ENCODE data around the gene IGF1. TPM values are rescaled to one million over a fixed set of nuclear protein-coding genes. Genes with fewer than 3 reads are reported as not detected.

IGF1 gene
- 1 to 10 TPM; 3.4 to 5.6 (median 3.6) TPM for polyA plus RNA-seq (ENCODE audit: insufficient read length in 3 of 3)
- long read RNA-seq, donor 1, full-length matches to known transcripts, result 4 of 4 reads
- long read RNA-seq, donor 1, partial matches to known transcripts, result 0 of 4 reads
- long read RNA-seq, donor 1, other reads (novel, unspliced or antisense), result 0 of 4 reads
- long read RNA-seq, donor 2, full-length matches to known transcripts, result 2 of 2 reads
- long read RNA-seq, donor 2, partial matches to known transcripts, result 0 of 2 reads
- long read RNA-seq, donor 2, other reads (novel, unspliced or antisense), result 0 of 2 reads
- long read RNA-seq, donor 3, partial matches to known transcripts, result 0 of 1 reads
- long read RNA-seq, donor 3, other reads (novel, unspliced or antisense), result 0 of 1 reads
- long read RNA-seq, donor 4, full-length matches to known transcripts, result 1 of 1 reads
- long read RNA-seq, donor 4, partial matches to known transcripts, result 0 of 1 reads
- long read RNA-seq, donor 4, other reads (novel, unspliced or antisense), result 0 of 1 reads
- long read RNA-seq, donor 5, full-length matches to known transcripts, result 3 of 3 reads
- long read RNA-seq, donor 5, partial matches to known transcripts, result 0 of 3 reads
- long read RNA-seq, donor 5, other reads (novel, unspliced or antisense), result 0 of 3 reads
- long read RNA-seq, donor 6, result 0 reads
- long read RNA-seq, donor 7, full-length matches to known transcripts, result 4 of 4 reads
- long read RNA-seq, donor 7, partial matches to known transcripts, result 0 of 4 reads
- long read RNA-seq, donor 7, other reads (novel, unspliced or antisense), result 0 of 4 reads
- long read RNA-seq, donor 8, full-length matches to known transcripts, result 78 of 132 reads
- long read RNA-seq, donor 8, partial matches to known transcripts, result 54 of 132 reads
- long read RNA-seq, donor 8, other reads (novel, unspliced or antisense), result 0 of 132 reads
- long read RNA-seq, donor 9, full-length matches to known transcripts, result 3 of 3 reads
- long read RNA-seq, donor 9, partial matches to known transcripts, result 0 of 3 reads
- long read RNA-seq, donor 9, other reads (novel, unspliced or antisense), result 0 of 3 reads
- long read RNA-seq, donor 10, full-length matches to known transcripts, result 1 of 1 reads
- long read RNA-seq, donor 10, partial matches to known transcripts, result 0 of 1 reads
- long read RNA-seq, donor 10, other reads (novel, unspliced or antisense), result 0 of 1 reads
- long read RNA-seq, donor 11, full-length matches to known transcripts, result 2 of 2 reads
- long read RNA-seq, donor 11, partial matches to known transcripts, result 0 of 2 reads
- long read RNA-seq, donor 11, other reads (novel, unspliced or antisense), result 0 of 2 reads
- long read RNA-seq, donor 12, full-length matches to known transcripts, result 3 of 3 reads
- long read RNA-seq, donor 12, partial matches to known transcripts, result 0 of 3 reads
- long read RNA-seq, donor 12, other reads (novel, unspliced or antisense), result 0 of 3 reads
- long read RNA-seq, donor 13, full-length matches to known transcripts, result 2 of 2 reads
- long read RNA-seq, donor 13, partial matches to known transcripts, result 0 of 2 reads
- long read RNA-seq, donor 13, other reads (novel, unspliced or antisense), result 0 of 2 reads
- long read RNA-seq, donor 14, result 0 reads
- long read RNA-seq, donor 15, full-length matches to known transcripts, result 6 of 6 reads
- long read RNA-seq, donor 15, partial matches to known transcripts, result 0 of 6 reads
- long read RNA-seq, donor 15, other reads (novel, unspliced or antisense), result 0 of 6 reads
- long read RNA-seq, donor 16, result 0 reads

DNA sequence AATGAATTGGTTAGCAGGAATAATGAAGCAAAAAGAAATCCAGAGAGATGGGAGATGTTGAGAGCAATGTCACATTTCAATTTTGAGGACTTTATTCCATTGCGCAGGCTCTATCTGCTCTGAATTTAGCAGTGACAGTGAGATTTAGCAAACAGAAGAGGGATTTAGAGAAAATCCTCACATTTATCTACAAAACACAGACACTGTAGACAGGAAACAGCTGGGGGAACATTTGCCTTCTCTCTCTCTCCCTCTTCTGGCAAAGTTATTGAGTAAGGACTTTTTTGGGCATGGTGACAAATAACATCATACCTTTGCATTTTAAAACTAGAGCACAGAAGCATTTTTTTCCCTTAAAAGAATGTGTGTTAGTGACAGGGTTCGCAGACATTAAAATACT is at the start of gene IGF1:
TSS of gene IGF1 (minus strand) at position 158 of the 400 bp plus-strand sequence. CDS start 182 bp downstream, outside the sequence.
- peak; percentile 46 for DNase-seq

DNA sequence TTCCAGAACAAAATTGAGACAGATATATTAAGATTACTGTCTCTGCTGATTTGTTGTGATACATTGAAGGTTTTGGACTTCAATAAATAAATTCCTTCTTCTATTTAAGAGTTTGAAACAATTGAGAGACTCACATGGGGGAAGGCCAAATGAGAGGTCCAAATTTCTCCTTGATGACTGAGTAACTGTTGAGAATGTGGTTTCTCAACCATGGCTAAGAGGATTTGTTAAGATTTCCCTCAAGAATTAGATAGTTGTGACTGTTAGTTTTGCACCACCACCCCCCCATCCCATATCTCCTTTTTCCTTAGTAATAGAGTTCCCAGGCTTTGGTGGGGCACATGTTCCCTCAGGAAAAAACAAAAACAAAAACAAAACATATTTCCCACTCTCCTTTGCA is 47.7 kb upstream of the IGF1 start:
- DNase-seq, result no peak

DNA sequence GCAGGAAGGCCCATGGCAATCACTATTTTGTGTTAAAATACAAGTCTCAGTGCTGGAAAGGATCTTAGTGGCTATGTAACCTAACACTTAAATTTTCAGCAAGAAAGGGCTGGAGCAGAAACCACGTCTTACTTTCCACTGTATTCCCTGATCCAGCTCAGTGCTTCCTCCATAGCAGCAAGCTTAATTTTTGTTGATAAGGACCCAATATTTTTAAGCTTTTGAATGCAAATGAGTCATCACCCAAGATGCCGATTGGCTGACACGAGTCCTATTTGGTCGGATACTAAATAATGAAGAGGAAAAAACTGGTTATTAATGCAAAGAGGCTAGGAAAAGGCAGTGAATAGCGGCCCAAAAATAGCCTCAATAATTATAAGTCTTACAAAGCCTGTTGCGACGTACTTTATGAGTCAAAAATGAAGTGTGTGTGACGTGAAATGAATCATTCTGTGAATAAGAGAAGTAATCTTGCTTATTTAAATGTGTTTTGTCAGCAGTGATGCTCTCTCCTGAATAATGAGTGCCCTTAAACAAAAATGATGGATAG is 46.9 kb upstream of the IGF1 start:
- no peak for DNase-seq

DNA sequence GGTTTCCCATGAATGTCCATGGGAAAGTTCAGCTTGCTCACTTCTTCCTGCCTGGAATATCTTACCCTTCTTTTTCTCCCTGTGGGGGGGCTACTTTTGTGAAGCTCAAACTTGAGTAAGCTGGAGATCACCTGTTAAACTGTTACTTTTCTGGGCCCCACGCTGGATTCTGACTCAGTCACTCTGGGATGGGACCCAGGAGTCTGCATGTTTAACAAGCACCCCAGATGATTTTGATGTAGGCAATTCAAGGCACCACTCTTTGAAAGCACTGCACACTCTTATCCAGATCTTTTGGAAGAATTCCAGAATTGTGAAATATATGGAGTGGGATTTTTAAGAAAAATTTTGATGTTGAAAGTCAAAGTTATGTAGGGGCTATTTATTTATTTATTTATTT is 46.3 kb upstream of the IGF1 start:
- DNase-seq, result no peak

DNA sequence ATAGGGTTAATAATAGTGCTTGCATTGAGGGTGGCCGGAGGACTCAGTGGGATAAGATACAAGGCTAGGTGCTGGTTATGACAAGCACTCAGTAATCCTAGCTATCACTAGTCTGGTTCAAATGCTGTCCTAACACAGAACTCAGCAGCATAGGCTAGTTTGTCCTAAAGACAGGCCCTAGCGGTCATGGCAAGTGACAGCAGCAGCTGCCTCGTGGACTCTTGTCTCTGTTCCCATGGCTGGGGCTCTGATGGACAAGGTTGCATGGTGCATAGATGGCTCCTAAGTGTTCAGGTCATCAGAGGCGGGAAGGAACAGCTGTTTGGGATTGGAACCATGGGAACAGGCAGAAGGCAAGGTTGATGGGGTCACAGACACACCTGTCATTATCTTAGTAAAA is 42.4 kb upstream of the IGF1 start:
- DNase-seq, result no peak

DNA sequence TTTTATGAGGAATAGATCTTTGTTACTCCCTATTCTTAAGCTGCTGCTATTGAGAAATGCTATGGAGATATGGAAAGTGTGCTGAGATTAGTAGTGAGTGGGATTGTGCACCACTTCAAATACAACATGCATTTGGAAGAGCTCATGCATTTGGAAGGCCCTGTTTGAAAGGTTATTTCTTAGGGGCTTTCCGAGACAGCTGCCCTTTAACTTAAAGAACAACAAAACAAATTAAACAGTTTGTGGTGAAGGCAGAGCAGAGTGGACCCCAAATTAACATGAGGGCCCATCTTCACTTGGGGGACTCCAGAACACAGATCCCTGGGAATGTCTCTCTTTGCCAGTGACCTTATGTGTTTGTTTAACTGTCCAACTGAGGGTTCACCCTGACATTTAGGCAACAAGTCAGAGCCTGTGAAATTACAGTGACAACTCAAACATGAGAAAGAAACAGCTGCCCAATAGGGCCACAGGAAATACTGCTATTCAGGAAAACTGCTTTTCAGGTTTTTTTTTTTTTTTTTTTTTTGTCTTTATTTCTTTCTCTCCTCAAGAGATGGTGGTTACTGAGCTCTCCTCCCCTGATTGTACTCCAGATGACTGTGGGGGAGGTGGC is 41.4 kb upstream of the IGF1 start:
- no peak for DNase-seq

DNA sequence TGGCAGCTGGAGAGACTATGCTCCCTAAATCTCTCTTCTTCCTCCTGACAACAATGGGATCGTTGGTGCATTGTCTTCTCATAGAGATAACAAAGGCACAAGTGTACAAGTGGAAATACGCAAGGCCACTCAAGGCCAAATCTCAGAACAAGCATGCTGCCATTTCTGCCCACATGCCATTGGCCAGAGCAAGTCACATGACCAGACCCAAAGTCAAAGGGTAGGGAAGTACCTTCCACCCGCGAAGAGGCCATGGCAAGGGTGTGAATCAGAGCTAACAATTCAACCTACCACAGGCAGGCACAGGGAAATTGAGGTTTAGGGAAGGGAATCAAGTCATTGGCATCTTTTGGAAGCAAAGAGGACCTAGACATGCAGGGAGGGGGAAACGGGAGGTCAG is 38.5 kb upstream of the IGF1 start:
- DNase-seq, result no peak

DNA sequence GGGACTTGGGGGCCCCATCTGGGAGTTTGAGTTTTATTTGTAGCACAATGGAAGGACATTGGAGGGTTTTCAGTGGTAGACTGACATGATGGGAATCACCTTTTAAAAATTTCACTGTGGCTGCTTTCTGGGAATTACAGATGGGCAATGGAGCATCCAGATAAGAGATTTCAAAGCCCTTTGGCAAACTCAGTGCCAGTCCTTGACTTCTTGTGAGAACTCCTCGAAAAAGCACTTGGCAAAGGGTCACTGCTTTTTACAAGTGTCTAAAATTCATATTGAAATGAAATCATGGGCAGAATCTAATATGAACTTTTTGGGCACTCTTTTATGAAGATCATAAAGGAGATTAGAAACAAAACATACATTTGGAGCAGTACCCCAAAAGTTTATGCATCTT is 34.3 kb upstream of the IGF1 start:
- DNase-seq, result no peak

DNA sequence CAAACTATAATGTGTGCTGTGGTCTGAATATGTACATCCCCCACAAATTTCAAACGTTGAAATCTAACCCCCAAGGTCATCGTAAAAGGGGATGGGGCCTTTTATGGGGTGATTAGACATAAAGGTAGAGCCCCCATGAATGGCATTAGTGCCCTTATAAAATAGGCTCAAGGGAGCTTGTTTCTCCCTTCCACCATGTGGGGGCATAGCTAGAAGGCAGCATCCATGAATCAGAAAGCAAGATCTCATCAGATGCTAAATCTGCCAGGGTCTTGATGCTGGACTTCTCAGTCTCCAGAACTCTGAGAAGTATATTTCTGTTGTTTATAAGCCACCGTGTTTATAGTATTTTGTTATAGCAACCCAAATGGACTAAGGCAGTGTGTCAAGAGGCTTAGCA is 33.4 kb upstream of the IGF1 start:
- DNase-seq, result no peak

DNA sequence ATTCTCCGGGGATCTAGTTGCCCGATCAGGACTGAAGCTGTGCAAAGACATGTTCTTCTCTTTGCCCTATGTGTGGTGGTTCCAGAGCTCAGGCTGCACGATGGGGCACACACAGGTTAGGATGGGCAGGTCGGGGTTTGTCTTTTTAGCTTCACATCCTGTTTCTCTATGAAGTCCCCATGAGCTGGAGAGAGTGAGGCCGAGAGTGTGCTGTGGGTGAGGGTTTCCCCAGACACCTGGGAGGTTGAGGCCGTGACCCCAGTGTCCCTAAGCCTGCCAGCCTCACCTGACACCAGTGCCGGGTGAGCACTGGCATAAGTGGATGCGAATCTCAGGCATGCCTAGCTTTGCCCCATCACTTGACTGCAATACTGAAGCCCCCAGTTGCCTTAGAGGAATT is 32.9 kb upstream of the IGF1 start:
- DNase-seq, result no peak

DNA sequence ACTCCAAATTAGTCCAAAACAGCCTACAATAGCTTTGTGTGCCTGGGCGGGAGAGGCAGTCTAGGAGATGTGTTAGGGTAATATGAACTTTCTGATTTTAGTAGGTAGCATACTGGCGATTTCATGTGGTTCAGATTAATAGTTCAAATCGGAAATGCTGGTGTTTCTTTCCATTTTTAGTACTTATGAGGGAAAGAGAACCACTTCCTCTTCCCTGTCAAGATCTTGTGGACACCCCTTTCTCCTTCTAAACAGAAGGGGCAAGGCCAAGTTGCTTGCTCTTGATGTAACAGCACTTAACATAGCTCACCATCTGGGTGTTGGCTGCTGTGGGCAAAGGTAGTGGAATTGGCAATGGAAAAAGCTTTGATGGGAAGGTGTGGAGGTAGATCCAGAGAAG is 32.2 kb upstream of the IGF1 start:
- DNase-seq, result no peak

DNA sequence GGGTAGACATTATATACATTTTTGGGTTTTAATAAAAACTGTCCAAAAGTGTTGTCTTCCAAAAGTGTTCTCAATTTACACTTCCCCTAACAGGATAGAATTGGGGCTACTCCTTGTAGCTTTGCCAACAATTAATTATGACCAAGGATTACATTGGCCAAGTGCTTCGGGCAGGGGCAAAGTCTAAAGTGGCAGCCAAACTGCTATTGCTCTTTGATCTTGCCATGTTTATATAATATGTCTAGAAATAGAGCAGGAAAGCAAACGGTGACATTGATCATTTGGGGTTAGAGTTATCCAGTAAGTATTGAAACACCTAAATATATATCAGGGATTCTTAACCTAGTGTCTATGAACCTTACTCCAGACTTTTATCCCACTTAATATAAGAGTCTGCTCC is 31.2 kb upstream of the IGF1 start:
- DNase-seq, result no peak

DNA sequence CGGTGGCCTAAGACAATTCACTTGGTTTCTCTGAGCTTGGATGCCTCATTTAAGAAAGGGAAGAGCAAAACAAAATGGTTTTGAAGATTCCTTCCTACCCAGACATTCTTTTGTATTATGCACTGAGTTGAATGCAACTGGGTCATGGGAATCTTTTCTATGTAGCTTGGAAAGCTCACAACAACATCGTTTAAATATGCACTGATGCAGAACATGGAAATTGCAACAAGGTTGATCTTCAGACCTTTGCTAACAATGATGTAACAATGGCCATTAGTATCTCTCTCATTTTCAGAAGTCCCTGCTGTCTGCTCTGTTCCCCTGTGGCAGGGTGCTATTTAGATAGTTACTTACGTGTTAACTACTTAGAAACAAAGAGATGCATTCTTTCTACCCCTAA is 30.1 kb upstream of the IGF1 start:
- DNase-seq, result no peak

DNA sequence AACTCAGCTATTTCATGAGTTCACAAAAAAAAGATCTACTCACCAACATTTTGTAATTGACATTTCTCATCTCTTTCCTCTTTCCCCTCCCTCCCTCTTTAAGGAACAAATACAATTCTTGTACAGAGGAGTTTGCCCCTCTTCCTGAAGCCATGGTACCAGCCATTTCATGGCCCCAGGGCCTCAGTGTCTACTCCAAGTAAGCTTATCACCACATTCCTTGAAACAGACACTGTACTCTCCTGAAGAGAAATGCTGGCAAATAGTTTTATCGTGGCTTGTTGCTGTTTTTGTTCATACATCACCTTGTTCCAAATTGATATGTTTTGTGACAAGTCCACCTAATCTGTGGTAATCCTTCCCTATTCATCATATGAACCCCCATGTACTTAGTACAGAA is 29.7 kb upstream of the IGF1 start:
- no peak for DNase-seq

DNA sequence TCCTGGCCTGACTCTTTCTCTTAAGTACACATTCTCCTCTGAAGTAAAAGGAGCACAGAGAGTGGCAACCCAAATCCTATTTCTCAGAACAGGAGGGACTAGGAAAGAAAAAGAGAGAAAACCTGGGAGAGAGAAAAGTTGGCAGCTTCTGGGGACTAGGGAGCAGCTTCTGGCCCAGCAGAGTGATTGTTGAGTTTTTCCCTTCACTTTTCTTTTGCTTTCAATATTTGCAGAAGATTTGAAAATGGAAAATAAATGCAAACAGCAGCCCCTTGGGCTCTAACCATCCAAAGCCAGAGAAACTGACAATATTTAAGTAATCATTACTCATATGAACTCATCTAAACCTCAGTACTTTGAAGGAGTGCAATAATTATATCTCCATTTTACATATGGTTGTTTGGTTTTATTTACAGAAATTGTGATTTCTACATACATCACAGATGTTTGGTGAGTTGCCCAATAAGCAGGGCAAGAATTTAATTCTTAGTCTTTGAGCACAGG is 28.8 kb upstream of the IGF1 start:
- no peak for DNase-seq

DNA sequence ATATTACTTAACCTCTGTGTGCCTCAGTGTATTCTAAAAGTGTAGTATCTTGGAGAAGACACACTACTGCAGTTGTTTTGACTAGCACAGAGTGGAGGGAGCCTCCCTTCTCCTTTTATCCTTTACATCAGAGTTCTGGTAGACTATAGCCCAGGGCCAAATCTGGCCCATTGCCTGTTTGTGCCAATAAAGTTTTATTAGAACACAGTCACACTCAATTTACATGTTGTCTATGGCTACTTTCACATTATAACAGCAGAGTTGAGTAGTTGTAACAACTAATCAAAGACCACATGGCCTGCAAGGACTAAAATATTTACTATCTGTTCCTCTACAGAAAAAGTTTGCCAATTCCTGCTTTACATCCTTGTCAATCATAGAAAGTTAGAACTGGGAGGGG is 27.7 kb upstream of the IGF1 start:
- DNase-seq, result no peak

DNA sequence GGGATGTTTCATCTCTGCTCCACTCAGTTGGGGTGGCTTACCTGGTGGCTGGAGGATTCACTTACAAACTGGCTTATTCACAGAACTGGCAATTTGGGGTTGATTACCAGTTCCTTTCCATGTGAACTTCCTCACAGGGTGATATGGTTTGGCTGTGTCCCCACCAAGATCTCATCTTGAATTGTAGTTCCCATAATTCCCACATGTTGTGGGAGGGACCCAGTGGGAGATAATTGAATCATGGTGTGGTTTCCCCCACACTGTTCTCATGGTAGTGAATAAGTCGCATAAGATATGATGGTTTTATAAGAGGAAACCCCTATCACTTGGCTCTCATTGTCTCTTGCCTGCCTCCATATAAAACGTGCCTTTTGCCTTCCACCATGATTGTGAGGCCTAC is 26.9 kb upstream of the IGF1 start:
- no peak for DNase-seq

DNA sequence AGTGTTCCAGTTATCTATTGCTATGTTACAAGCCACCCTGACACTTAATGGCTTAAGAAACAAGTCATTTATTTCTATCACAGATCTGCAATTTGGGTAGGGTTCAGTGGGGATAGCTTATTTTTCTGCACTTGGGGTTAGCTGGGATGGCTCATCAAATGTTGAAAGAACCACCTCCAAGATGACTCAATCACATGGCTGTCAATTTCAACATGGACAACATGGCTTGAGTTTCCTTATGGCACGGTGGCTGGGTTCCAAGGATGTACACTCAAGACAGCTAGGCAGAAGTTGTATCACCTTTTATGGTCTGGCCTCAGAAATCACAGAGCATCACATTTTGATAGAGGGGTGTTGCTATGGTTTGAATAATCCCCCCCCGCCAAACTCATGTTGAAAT is 24.5 kb upstream of the IGF1 start:
- no peak for DNase-seq

DNA sequence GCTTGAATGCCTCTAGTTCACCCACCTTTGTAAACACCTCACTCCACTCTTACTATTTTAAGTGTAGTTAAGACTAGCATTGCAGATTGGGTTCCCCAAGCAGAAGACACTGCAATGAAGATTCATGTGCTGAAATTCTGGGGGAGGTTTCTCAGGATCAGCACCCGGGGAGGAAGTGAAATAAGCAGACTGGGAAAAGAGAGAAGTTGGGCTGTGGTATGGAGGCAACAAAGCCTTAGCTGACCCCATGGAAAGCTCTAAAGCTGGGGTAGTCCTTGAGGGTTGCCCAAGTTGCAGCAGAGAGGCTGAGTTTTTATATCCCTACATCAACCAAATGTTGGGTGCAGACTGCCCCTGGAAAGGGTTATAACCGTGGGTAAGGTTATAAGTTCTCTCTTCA is 23.9 kb upstream of the IGF1 start:
- DNase-seq, result no peak

DNA sequence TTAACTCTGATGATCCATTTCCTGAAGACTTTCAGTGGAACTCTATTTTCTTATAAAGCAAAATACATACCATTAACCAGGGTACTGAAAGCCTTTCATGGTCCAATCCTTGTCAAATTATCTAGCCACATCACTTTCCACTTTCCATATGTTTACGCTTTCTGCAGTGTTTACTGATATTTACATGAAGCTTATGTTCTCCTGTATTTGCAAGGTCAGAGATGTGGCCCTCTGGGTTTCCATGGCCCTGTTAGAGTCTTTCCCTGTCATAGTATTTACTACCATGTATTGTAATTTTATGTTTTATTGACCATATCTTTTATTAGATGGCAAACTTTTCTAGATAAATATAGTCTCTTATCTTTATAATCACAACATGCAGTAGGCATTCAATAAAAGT is 23.5 kb upstream of the IGF1 start:
- no peak for DNase-seq
